KG1 (cell line): ENCODE results near the gene TTC31.

Experiments
- DNase-seq: peaks from one replicate; lab custom pipeline; 2025; lab: John Stamatoyannopoulos, UW

The TTC31 gene

DNA sequence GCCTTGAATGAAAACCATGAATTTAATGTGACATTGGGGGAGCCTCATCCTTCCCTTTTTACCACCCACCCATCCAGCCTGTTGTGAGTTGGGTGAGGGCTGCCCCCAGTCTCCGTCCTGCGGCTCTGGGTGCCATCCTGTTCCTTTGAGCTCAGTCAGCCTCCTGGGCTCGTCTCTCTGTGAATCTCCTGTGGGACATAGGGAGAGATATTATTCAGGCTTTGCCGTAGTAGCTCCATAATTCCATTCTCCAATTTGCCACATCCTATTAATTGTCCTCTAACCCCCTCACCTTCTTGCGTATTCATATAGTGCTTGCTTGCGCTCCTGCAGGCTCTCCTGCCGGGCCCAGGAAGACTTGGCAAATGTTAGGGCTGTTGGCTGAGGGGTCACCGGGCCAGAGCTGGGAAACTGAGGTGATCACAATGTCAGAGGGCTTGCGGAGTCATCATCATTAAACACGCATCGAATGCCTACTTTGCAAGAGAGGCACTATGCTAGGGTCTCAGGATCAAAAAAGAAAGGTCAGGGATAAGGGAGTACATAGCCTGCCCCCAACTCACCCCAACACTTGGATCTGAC, 43.9 kb downstream of the TTC31 start:
- no peak for DNase-seq

DNA sequence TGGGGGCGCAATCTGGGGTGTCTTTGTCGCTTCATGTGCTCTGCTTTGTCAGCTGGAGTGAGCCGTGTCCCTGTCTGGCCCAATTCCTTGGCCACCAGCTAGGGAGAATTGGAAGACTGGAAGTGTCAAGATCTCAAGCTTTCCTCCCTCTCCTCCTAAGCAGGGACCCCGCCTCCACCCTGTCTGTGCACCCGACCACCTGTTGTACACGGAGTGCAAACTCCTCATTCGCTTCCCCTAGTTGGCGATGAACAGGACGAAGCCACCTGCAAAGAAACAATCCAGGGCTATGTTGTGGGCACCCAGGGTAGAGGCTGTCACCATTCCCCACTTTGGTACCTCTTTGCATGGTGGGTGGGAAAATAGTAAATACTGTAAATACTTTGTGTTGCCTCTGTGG, 44.9 kb downstream of the TTC31 start:
- DNase-seq = no peak

DNA sequence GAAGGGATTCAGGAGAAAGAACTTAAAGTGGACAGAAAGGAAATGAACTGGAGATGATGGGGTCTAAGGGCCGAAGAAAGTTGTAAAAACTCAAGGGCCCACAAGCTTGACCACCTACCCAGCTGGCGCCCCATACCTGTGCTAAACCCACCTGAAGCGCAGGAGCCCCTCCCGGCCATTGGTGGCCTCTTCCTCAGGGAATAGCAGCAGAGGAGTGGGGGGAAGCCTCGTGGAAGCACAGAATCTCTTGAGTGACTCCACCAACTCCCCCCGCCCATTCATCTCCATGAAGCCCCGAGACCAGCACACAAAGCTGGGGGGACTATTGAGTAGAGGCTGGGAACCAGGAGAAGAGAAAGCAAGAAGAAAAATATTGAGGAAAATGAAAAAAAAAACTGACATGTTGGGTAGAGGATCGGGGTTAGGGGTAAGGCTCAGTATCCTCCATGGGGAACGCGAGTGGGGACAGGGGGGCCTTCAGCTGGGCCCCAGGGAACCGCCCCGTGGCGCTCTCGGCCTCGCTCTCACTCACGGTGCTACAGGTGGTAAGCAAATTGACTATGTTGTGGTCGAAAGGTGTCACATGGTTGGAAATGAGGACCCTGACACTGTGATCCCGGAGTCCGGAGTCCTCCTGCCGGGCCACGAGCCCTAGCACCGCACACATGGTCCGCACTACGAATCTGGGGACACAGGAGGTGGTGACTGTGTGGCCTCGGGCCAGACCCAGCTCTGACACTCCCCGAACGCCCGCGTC, 45.9 kb downstream of the TTC31 start:
- no peak for DNase-seq

DNA sequence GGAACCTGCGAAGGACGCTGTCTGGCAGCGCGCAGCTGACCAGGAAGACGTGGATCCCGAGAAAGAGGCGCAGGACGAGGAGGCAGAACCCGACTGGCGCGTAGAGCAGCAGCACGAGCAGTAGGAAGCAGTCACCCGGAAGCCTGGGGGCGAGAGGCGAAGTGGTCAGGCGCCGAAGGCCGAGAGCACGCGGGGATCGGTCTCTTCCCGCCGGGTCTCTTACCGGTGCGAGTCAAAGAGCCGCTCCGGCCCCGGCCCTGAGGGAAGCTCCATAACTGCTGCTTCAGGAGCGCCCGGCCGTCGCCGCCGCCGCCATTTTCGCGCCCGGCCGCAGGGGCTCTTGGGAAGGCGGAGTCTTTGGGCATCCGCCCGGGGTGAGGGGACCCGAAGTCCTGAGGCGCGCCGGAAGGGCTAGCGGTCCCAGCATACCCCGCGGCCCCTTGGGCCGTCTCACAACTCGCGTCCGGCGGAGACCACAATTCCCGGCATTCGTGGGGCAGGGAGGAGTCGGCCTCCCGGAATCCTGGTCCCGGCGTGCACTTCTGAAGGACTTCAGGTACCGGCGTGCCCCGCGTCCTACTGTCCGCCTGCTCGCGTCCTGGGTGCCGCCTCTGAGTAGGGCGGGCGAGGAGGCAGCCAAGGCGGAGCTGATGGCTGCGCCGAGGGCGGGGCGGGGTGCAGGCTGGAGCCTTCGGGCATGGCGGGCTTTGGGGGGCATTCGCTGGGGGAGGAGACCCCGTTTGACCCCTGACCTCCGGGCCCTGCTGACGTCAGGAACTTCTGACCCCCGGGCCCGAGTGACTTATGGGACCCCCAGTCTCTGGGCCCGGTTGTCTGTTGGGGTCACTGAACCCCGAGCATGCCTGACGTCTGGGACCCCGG, 46.7 kb downstream of the TTC31 start, which contains the start of the genes AUP1 and HTRA2:
Gene AUP1, minus strand, starts transcription at position 350 of the 882 bp plus-strand sequence. Its CDS starts 77 bp downstream, at position 273.
Gene HTRA2, plus strand, starts transcription at position 577 of the 882 bp plus-strand sequence. Its CDS starts 74 bp downstream, at position 651.
- peak; percentile 94 for DNase-seq

- no peak for DNase-seq
Measured at GRCh38 chr2:74530239-74531187, 47.6 kb downstream of the TTC31 start.

GRCh38 chr2:74531666-74532065, 48.8 kb downstream of the TTC31 start:
- DNase-seq = no peak

- DNase-seq = no peak
Measured at GRCh38 chr2:74532222-74532621, 49.3 kb downstream of the TTC31 start.

DNA sequence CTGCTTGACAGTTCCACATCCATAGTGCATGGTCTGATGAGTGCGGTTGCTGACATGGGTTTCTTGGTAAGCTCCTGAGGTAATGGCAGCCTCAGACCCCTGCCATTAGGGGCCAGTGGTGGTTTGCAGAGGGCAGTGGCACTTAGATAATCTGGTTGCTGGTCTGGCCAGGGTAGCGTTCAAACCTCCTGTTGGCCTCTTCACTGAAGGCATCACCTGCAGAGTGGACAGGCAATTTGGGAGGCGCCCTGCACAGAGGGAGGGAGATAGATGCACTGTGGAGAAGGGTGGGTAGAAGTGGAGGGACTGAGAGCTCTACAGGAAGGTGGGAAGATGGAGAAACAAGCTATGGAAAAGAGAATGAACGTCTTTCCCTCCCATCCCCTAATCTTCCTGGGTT, 50.6 kb downstream of the TTC31 start:
- DNase-seq = no peak

- no peak for DNase-seq
Measured at GRCh38 chr2:74534411-74534810, 51.5 kb downstream of the TTC31 start.

- no peak for DNase-seq
Measured at GRCh38 chr2:74535440-74535965, 52.6 kb downstream of the TTC31 start.

DNA sequence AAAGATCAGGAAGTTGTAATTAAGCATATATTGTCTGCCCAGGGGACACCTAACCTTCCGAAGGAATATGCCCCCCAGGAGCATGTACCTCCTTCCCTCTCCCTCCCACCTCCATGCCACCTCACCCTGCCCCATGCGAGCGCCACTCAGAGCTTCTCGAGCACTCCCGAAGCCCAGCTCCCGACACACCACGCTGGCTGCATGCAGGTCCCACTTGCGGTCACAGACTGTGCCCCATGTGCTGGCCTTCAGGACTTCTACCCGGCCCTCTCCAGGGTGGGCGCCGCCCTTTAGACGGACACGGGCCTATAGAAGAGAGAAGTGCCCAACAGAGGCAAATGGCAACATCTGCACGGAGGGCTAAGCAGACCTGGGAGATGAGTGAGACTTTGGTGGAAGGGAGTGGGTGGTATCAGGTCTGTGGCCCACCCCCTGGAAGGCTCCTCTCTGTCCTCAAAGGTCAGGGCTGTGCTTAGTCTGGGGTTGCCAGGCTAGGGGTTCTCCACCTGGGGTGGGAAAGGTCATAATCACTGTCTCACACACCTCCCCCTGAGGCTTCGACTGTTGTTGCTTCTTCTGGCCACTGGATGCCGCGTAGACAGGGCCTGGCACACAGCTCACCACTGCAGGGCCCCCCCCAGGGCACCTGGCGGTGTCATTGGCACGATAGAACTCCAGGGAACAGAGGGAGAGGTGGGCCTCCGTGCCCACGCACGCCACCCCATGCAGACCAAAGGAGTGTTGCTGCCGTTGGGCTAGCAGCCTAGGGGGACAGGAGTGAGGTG, 53.5 kb downstream of the TTC31 start:
- no peak for DNase-seq

GRCh38 chr2:74537140-74537539, 54.3 kb downstream of the TTC31 start:
- DNase-seq = no peak

DNA sequence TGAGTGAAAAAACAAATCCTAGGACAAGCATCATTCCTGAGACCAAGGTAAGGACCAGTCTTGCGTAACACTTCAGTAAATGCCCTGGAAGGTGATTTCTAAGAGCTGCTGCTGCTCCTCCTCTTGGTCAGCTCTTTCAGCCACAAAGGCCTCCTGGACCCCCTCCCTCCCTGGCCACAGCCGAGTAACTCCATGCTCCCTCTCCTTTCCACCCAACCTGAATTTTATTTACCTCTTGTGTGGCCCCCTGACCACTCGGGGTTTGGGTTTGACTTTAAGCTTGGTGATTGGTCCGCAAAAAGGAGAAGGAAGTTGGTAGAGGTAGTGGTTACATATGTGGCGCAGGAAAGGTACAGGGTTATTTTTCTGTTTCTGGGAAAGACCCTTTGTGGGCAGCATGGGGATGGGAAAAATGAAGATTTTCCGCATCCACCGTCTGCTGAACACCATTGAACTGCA, 56.0 kb downstream of the TTC31 start:
- peak; percentile 71 for DNase-seq

DNA sequence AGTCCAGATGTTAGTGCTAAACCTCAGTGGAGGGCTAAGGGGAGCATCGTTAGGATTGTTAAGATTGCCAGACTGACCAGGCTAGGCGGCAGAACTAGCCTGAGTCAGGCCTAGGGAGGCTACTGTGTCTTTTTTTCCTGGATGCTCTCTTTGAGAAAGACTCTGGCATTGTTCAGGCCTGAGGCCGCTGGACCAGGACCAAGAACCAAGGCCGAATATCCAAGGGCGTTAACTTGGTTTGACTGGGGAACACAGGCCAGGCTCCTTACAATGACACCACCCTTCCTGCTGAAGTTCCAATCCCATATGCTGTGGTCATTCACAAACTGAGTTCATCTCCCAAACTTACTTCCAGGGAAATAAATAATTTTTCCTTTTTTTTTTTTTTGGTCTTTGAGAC, 57.4 kb downstream of the TTC31 start:
- DNase-seq = no peak

GRCh38 chr2:74542978-74543377, 60.1 kb downstream of the TTC31 start:
- DNase-seq = no peak
